Lower leg skin (tissue), 4 donors: ENCODE results near the gene TLE1. TPM values are rescaled to one million over a fixed set of nuclear protein-coding genes. Genes with fewer than 3 reads are reported as not detected.

Experiments used
- DNase-seq, 2 donors: peaks; one replicate each; pipeline ENCODE4 v3.0.0-alpha.2; 2019; ENCODE audit warnings: low spot score in 2 of 2
- H3K4me3 ChIP-seq: fragments of 200-600 bp; sonication (generic); 2 replicates; pipeline ENCODE4 v1.5.1; 2017; ENCODE audit warnings: mild to moderate bottlenecking, low read depth; ENCODE audit not compliant: poor library complexity, severe bottlenecking
- CTCF ChIP-seq, 3 donors: fragments of 450-650 bp; IDR thresholded peaks; one replicate each; pipeline ENCODE4 v1.5.1; 2016; ENCODE audit warnings: antibody characterized with exemption in 3 of 3, mild to moderate bottlenecking in 3 of 3, moderate library complexity in 2 of 3
- POLR2A ChIP-seq, 2 donors: fragments of 450-650 bp; IDR thresholded peaks; one replicate each; pipeline ENCODE4 v1.6.1; 2016 to 2017; ENCODE audit warnings: antibody characterized with exemption in 2 of 2, mild to moderate bottlenecking in 1 of 2, moderate library complexity in 1 of 2
- WGBS, 2 donors: methylation state at CpG; one replicate each; pipeline ENCODE4 v1.1.5; 2018; 5-methylcytosine and 5-hydroxymethylcytosine counted together
- intact Hi-C: fragments of 100-400 bp; cut with DNase I; formaldehyde crosslinking; loops from one replicate; pipeline ENCODE4 v1.15.0; 2023; ENCODE audit warnings: low total_unique reads
- total RNA-seq, 4 donors: library from RNA; depleted of rRNA; stranded (reverse); fragments of >200 nt; gene quantifications; one replicate each; pipeline ENCODE4 v1.1.0, GENCODE V29; 2016

TLE1 gene
- total RNA-seq, 4 donors from 2014 or later: 42.0 to 63.3 (median 43.7) TPM

DNA sequence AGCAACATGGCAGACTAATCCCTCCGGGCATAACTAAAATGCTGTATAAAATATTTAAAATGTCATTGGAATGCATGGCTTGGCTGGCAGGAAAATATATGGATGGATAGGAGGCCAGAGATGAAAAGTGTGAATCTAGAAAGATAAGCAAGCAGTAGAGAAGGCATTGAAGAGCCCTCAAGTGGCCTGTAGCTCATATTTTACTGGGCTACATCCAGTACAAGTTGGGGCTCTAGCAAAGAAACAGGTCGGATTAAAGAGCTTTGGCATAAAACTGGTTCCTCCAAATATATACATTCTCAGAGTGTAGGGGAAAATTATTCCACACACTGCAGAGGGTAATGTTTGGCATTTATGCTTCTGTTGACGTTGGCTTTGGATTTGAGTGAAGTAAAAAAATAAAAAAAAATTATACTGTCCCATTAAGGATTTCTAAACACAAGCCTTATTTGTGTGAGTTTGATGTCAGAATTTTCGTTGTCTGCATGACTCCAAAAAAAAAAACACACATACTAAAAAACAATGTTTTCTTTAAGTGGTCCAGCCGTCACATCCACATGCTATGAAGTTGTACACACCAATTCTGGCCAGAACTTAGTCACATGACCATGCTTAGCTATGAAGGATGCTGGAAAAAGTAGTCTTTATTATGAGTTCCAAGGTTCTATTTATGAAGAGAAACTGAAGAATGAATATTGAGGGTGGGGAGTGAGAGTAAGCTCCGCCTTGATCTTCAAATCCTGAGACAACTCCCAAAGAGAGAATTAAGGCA is 147.0 kb downstream of the TLE1 start:
- no peak overlapping the region for H3K4me3 ChIP-seq
- intact Hi-C loops: no loop called here
- TF ChIP-seq CTCF (IDR thresholded peaks at IDR 0.05): no peak
- no peak for TF ChIP-seq POLR2A (IDR thresholded peaks at IDR 0.05)
- 79 to 83% methylated on average over 6 of the region's 6 CpGs for WGBS, 2 donors
- no peak for DNase-seq

DNA sequence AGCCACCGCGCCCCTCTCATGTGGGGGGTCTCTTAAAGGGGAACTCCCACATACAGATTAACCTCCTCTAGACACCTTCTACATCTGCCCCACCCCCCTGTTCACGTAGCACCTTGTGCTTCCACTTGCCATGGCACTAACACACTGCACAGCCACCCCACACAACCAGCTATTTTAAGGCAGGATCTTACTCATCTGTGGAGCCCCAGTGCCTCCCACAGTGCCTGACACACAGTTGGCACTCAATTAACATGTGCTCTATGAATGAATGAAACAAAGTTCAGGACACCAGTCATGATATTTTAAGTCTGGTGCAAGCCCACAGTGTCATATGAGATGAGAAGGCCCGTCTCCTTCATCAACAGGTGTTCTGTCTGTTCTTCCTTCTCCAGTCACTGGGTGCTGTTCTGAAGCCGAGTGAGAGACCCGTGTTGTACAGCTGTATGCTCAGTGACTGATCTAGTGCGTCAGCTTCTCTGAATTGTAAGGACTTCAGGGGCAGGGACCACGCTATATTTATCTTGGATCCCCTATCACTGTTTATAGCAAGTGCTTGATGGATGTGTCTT is 149.1 kb downstream of the TLE1 start:
- intact Hi-C loops: no loop called here
- no peak for DNase-seq
- H3K4me3 ChIP-seq: no peak overlapping the region
- WGBS, 2 donors: 94 to 96% methylated on average over 8 of the region's 8 CpGs
- TF ChIP-seq POLR2A (IDR thresholded peaks at IDR 0.05): no peak
- TF ChIP-seq CTCF (IDR thresholded peaks at IDR 0.05): no peak

GRCh38 chr9:81539317-81539716 is 150.0 kb downstream of the TLE1 start:
- DNase-seq: no peak
- intact Hi-C loops: no loop called here
- WGBS, 2 donors: 90 to 96% methylated on average over 3 of the region's 3 CpGs

GRCh38 chr9:81538890-81539289 is 150.5 kb downstream of the TLE1 start:
- DNase-seq: no peak
- intact Hi-C loops: no loop called here
- TF ChIP-seq POLR2A (IDR thresholded peaks at IDR 0.05) (no peak), CTCF (IDR thresholded peaks at IDR 0.05) (no peak)
- H3K4me3 ChIP-seq: no peak overlapping the region
- WGBS, 2 donors: 88 to 91% methylated on average over 6 of the region's 6 CpGs

More at GRCh38 chr9:81539317-81539716, 150.0 kb downstream of the TLE1 start:
- TF ChIP-seq POLR2A (IDR thresholded peaks at IDR 0.05): no peak
- no peak for TF ChIP-seq CTCF (IDR thresholded peaks at IDR 0.05)
- H3K4me3 ChIP-seq: no peak overlapping the region

DNA sequence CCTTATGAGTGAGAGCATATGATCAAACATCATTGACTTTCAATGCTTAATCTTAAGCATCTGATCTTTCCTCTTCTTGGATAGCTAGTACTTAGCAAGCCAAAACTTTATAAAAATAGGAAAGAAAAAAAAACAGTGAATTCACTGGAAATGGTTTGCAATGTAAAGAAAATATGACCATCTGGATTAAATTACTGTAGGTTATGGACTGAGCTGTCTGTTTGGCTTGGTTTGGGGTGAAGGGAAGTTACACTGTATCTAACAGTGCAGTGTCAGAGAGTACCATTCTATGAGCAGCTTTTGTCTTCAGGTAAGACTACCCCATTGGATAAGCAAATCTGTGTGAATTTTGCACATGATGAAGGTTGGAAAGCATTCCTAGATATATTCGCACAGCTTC is 151.4 kb downstream of the TLE1 start:
- WGBS, 2 donors: 81 to 96% methylated on average over 1 of the region's 1 CpG
- no peak for TF ChIP-seq CTCF (IDR thresholded peaks at IDR 0.05)
- no peak for TF ChIP-seq POLR2A (IDR thresholded peaks at IDR 0.05)
- no peak for DNase-seq
- intact Hi-C loops: no loop called here
- H3K4me3 ChIP-seq: no peak overlapping the region
